H54 (cell line): Measurements from ENCODE around the gene METTL21C.

Experiments
- DNase-seq: peaks from one replicate; pipeline ENCODE4 v3.0.0; 2011; ENCODE audit warnings: low spot score, mixed read lengths; ENCODE audit not compliant: insufficient read length
- FAIRE-seq: peaks from 3 replicates; lab custom pipeline; 2011; peaks lifted over from hg19 to GRCh38; lab: Jason Lieb, UNC
- POLR2A ChIP-seq: IDR thresholded peaks from 2 replicates; pipeline ENCODE4 v1.6.1; 2011; ENCODE audit warnings: low read depth, mild to moderate bottlenecking, low read length

The METTL21C gene

DNA sequence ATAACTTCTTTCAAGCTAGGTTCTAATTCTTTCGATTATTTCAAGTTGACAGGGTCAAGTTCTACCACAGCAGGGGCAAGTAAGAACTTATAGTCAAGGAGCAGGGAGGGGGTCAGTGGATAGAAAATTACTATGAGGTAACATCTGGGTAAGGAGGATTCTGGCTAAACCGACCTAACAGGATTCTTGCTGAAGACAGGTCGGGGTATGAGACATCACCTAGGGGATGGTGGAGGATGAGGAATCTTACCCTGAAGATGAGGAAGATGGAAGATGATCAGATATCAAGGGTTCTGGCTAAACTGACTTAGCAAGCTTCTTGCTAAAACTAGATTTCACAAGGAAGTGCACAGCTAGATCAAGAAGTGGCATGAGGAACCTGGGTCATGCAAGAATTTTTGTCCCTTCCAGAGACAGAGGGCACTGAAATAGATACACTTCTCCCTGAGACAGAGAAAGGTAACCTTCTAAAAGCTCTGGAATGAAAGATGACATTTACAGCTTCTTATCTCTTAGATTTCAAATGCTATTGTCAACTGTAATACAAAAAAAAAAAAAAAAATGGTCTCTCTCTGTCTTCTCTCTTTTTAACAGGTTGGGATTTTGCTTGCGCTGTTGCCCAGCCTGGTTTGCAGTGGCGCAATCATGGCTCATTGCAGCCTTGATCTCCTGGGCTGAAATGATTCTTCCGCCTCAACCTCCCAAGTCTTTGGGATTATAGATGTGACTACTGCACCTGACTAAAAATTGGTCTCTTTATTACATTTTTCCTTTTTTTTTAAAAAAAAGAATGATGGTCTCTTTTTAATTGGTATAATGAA lies 9.6 kb upstream of the METTL21C start:
- no peak for TF ChIP-seq POLR2A
- FAIRE-seq (peak; percentile 68), DNase-seq (no peak)

DNA sequence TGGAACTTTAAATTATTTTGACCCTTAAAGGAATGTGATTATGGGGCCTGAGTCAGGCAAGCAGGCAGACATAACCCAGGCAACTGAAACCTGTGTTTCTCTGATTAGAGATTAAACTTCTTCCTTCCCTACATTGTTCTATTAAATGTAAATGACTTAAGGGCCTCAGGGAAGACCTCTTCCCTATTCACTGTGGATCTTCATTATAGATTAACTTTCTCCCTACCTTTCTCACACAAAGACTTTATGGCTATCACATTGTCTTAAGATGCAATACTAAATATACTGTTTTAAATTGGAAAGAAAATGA lies 8.8 kb upstream of the METTL21C start:
- DNase-seq (no peak), FAIRE-seq (no peak)
- TF ChIP-seq POLR2A: no peak

DNA sequence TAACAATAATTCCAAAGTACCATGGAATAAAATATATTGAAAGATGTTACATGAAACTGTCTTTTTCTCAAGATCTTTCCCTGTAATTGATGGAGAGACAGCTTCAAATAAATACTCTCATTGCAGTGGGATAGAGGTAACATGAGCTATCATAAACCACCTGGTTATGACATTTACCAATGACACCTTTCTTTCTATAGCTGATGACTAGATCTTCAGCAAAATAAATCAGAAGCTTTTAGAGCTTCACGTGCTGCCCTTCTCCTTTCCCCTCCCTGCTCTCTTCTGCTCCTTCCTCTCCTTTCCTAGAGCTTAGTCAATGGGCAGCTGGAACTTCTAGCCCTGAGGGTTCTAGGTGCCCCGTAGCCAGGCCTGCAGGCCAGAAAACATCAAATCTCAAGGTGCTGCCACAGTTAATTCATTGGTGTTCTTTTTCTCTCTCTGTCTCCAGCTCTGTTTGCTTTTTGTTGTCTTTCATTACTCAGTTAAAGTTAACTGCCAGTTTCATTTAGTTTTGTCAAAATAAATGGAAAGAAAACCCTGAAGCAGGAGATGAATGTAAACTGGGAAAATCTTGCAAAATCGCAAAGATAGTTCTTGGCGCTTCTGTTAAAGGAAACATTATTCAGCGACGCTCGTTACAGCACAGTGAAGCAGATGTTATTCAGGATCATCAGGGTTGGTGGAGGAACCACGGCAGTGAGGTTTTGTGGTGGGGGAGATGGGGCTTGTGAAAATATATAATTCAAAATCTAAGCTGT lies 8.3 kb upstream of the METTL21C start:
- no peak for TF ChIP-seq POLR2A
- FAIRE-seq (peak; percentile 68), DNase-seq (no peak)

DNA sequence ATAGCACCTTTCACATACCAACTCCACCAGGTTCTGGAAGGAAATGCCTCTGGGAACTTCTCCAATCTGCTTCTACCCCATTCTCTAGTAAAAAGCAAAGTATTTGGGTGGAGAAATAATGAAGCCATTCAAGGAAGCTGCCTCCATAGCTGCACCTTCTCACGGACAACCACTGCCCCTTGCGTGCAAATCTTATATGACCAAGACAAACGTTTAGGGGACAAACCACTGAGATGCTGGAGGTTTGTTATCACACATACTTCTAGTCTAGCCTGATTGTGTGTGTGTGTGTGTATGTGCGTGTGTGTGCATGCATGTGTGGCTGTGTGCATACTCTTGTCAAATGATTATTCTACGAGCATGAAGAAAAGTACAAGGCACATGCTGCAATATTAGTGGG lies 6.5 kb upstream of the METTL21C start:
- FAIRE-seq (no peak), DNase-seq (no peak)
- TF ChIP-seq POLR2A: no peak

DNA sequence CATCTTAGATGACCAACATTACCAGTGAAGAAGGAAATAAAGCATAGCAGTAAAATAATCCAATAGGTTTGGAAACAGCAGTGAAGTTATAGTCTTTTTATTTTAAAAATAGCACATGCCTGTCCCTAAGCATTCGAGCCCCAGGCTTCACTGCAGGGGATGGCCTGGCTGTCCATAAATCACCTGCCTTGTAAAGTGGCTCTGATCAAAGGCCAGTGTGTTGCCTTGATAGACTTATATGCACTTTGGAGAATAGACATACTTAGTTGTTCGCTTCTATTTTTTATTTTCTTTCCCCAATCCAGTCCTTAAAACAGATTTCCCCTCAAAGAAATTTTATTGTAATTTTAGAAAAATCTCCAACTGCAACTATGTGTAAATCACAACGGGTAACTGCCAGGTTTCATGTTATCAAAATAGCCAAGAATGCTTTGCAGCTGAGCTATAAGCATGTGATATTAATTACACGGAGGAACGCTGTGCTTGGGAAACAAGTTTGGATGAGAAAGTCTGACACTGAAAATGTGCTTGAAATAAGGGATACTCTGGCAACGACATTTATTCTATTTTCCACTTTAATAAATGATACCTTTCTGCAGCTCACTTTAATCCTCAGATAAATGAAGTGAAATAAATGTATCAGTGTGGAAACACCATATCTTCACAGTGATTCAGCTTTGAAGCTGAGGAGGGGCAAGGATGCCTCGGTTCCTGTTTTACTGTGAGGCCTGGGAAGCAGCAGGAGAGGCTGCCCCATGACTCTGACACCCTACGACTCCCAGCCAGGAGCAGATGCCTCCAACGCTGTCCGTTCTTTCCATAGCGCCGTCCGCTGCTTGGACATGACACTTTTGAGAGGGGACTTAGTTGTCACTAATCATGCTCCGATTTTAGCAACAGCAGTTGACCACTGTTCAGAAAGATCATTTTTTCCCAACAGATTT lies 5.5 kb upstream of the METTL21C start:
- DNase-seq (no peak), FAIRE-seq (no peak)
- TF ChIP-seq POLR2A: no peak

DNA sequence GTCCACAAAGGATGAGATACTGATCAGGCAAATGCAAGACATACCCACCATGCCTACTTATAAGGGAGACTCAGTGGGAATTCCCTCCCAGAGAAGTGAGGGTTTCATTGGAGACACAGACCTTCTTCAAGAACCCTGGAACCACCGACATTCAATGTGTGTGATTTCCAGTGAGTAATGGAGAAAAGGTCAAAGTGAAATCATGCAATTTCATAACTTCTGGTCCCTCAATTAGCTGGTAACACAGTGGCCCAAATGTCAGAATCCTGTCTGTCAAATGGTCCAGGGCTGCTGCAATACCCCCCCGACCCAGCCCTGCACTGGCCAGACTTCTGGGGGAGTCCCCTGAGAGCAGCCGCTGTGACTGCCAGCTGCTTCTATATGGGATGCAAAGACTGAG lies 4.7 kb upstream of the METTL21C start:
- DNase-seq (no peak), FAIRE-seq (no peak)
- TF ChIP-seq POLR2A: no peak

DNA sequence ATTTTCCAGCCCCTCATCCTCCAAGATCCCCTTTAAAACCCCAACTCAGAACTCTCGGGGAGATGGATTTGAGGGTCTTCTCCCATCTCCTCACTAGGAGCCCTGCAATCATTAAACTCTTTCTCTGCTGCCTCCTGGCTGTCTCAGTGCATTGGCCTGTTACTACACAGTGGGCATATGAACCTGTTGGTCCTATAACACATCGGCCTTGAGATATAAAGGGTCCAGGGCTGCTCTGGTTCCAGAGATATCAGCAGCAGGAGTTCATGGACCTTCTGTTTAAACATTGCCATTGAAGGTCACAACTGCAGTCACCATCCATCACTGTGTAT lies 3.8 kb upstream of the METTL21C start:
- FAIRE-seq (no peak), DNase-seq (no peak)
- TF ChIP-seq POLR2A: no peak

DNA sequence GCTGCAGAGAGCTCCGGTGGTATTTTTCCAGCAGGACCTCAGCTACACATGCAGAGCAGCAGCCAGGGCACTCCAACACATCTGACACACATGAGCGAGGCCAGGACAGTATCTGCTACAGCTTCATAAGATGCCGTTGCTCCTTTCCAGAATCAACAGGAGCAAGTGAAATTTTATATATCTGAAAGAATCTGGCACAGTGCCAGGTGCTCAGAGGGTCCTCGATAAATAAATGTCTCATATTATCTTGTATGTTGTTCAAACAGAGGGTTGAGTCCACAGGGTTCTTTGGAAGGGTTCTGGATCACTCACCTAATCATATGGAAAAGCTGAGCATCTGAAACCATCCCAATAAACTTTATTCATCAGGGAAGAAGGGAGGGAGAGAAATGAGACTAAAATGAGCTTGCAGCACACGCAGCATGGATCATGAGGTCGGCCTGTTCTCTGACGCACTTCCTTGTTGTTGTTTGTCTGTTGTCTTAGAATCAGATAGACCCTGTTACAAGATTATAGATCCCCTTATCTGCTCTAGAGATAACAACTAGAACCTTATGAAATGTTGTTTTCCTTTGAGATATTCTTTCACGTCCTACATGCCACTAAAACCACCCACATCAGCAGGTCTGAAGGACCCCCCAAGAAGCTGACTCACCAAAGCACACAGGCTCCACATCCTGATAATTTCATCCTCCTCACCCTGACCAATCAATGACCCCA lies 3.2 kb upstream of the METTL21C start:
- DNase-seq (no peak), FAIRE-seq (no peak)
- no peak for TF ChIP-seq POLR2A

DNA sequence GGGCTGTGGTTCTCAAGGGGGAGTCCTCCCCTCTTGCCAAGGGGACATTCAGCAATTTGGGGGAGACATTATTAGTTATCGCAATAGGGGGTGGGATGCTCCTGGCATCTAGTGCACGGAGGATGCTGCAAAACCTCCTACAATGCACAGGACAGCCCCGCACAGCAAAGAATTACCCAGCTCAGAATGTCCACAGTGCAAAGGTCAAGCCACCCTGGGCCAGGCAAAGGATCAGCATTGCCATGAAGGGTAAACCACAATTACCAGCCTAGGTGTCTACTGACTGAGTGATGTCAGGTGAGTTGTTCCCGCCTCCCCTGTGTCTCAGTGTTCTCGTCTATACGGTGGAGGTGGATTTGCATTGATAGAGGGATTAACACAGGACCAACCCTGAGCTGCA lies 2.4 kb upstream of the METTL21C start:
- FAIRE-seq (no peak), DNase-seq (no peak)
- no peak for TF ChIP-seq POLR2A

DNA sequence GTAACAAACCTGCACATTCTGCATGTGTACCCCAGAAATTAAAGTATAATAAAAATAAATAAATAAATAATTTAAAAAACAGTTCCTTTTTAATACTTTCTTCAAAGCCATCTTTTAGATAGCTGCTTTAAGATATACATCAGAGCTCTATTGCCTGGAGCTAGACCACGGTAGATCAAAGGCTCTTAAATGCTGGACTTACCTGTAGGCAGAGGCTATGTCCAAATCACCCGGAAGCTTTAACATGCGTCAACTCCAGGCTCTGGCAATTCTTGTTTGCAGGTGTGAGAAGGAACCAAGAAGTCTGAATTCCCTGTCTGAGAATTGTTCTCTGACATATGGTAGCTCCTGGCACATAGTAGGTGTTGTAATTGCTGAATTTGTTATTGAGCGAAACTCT lies 1.6 kb upstream of the METTL21C start:
- no peak for TF ChIP-seq POLR2A
- FAIRE-seq: no peak
- no peak for DNase-seq

DNA sequence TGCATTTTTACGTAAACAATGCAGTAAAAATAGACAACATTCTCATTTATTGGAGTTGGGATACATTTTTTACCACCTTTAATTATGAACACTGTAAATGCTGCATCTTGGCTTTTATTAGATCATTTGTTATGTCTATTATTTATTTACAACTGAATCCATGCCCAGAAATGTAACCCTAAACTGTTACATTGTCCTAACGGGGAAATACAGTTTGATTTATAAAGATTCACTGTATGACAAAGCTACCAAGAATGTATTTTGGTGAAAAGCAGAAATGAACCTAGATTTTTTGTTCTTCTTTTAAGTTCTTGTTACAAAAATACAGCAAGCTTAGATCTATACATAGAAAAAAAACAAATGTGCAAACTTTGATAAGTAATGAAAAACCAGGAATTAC lies 1.1 kb downstream of the METTL21C start:
- DNase-seq: no peak

DNA sequence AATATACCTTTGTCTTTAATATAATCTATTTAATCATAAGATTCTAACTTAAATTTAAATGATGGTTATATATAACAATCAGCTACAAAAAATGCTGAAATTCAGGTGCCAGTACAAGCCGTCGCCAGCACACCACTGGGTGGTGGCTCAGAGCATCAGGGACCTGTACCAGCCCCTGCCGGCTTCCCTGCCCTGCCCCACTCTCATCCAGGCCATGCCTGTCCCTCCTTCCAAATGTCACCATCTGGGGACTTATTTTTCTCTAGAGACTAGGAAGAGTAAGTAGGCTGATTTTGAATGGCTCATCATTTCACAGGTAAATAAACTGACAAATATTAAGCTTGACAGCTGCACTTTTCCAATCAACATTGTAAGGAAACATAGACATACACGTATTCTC lies 1.6 kb downstream of the METTL21C start:
- DNase-seq: no peak
- FAIRE-seq: no peak
- TF ChIP-seq POLR2A: no peak

More for the DNA sequence above, 1.1 kb downstream of the METTL21C start:
- peak; percentile 30 for FAIRE-seq
- TF ChIP-seq POLR2A: no peak

DNA sequence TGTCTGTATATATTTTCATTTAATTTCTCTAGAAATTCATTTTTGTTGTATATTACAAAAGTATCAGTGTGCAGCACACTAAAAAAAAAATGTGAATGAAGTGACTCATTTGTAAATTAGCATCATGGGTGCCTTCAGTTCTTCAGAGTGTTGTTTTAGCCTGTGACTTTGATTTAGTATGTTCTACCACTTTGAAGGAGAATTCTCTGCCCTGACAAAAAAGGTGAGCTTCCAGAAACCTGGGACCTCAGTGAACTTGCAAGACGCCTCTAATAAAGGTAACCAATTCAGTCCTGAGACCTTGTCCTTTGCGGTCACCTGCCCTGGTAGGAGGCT lies 2.4 kb downstream of the METTL21C start:
- TF ChIP-seq POLR2A: no peak
- DNase-seq (no peak), FAIRE-seq (no peak)
